Upper lobe of right lung (tissue), 1 donor: ENCODE results near the gene ADAMTSL5. TPM values are rescaled to one million over a fixed set of nuclear protein-coding genes. Genes with fewer than 3 reads are reported as not detected.

Experiments used
- ATAC-seq: fragments of 200-7000 bp; cut with Tn5 transposase; one replicate; pipeline ENCODE4 v1.9.1; 2020; ENCODE audit warnings: mild to moderate bottlenecking, moderate library complexity
- DNase-seq: peaks from one replicate; pipeline ENCODE4 v3.0.0-alpha.2; 2020
- H3K27ac ChIP-seq: fragments of 200-600 bp; one replicate; pipeline ENCODE4 v1.8.0; 2022
- H3K27me3 ChIP-seq: fragments of 200-600 bp; one replicate; pipeline ENCODE4 v1.8.0; 2022; ENCODE audit warnings: mild to moderate bottlenecking
- H3K36me3 ChIP-seq: fragments of 200-600 bp; one replicate; pipeline ENCODE4 v1.8.0; 2022
- H3K4me1 ChIP-seq: fragments of 200-600 bp; one replicate; pipeline ENCODE4 v1.8.0; 2022
- H3K4me3 ChIP-seq: fragments of 200-600 bp; one replicate; pipeline ENCODE4 v1.8.0; 2022; ENCODE audit warnings: mild to moderate bottlenecking
- H3K9me3 ChIP-seq: fragments of 200-600 bp; one replicate; pipeline ENCODE4 v1.8.0; 2022
- CTCF ChIP-seq: fragments of 200-600 bp; IDR thresholded peaks from one replicate; pipeline ENCODE4 v1.8.0; 2022; ENCODE audit warnings: antibody characterized with exemption
- intact Hi-C: fragments of 100-400 bp; cut with DNase I; formaldehyde crosslinking; loops from one replicate; pipeline ENCODE4 v1.11.0; 2022
- total RNA-seq: library from RNA; stranded (reverse); fragmentation: NEBNext Ultra II Directional; extraction: Animal tissue kit (Norgen Biotek cat#: 25700); gene quantifications from one replicate; pipeline ENCODE4 v1.2.1, GENCODE V29; 2021
- donor health status: DM: no; HTN: yes; CAD: no; lungs with severe emphysema.

ADAMTSL5 gene
- total RNA-seq, 1 donor from 2014 or later: 4.8 TPM

- H3K27me3 ChIP-seq: peaks cover 39% of the 10 kb centered on the region
- ATAC-seq (no peak), DNase-seq (no peak)
- no peaks in the 10 kb centered on the region for H3K36me3 ChIP-seq
- no peak overlapping the region for H3K4me3 ChIP-seq
- no peaks in the 10 kb centered on the region for H3K9me3 ChIP-seq
- peaks cover 3% of the 10 kb centered on the region for H3K4me1 ChIP-seq
- intact Hi-C loops: no loop called here
- no peak overlapping the region for H3K27ac ChIP-seq
- TF ChIP-seq CTCF: no peak
These were observed 5.7 kb upstream of the ADAMTSL5 start for GRCh38 chr19:1518471-1518870.

- no peak for DNase-seq
- Histone ChIP-seq H3K27ac (no peak overlapping the region), H3K4me1 (peaks cover 7% of the 10 kb centered on the region), H3K27me3 (peaks cover 46% of the 10 kb centered on the region), H3K36me3 (no peaks in the 10 kb centered on the region), H3K4me3 (no peak overlapping the region), H3K9me3 (no peaks in the 10 kb centered on the region)
- ATAC-seq: no peak
- no peak for TF ChIP-seq CTCF
- intact Hi-C loops: no loop called here
These were observed 3.6 kb upstream of the ADAMTSL5 start for GRCh38 chr19:1516395-1516753.

- H3K27me3 ChIP-seq: peaks cover 56% of the 10 kb centered on the region
- H3K36me3 ChIP-seq: no peaks in the 10 kb centered on the region
- no peak overlapping the region for H3K4me3 ChIP-seq
- intact Hi-C loops: no loop called here
- DNase-seq: no peak
- peaks cover 7% of the 10 kb centered on the region for H3K4me1 ChIP-seq
- no peak for ATAC-seq
- TF ChIP-seq CTCF: no peak
- no peak overlapping the region for H3K27ac ChIP-seq
- H3K9me3 ChIP-seq: no peaks in the 10 kb centered on the region
These were observed 2.3 kb upstream of the ADAMTSL5 start for GRCh38 chr19:1514986-1515721.

GRCh38 chr19:1514295-1514661 lies 1.5 kb upstream of the ADAMTSL5 start:
- no peaks in the 10 kb centered on the region for H3K9me3 ChIP-seq
- intact Hi-C loops: no loop called here
- H3K27ac ChIP-seq: no peak overlapping the region
- no peak for TF ChIP-seq CTCF
- no peak for ATAC-seq
- H3K4me3 ChIP-seq: no peak overlapping the region
- H3K27me3 ChIP-seq: peaks cover 56% of the 10 kb centered on the region
- no peak for DNase-seq
- no peaks in the 10 kb centered on the region for H3K36me3 ChIP-seq
- peaks cover 7% of the 10 kb centered on the region for H3K4me1 ChIP-seq

- no peaks in the 10 kb centered on the region for H3K36me3 ChIP-seq
- H3K27ac ChIP-seq: no peak overlapping the region
- peaks cover 56% of the 10 kb centered on the region for H3K27me3 ChIP-seq
- H3K9me3 ChIP-seq: no peaks in the 10 kb centered on the region
- peak overlapping the region; percentile 45 for H3K4me3 ChIP-seq
- DNase-seq: peak; percentile 85
- TF ChIP-seq CTCF: peak; percentile 54
- peaks cover 7% of the 10 kb centered on the region for H3K4me1 ChIP-seq
- peak; percentile 76 for ATAC-seq
- intact Hi-C loops: no loop called here
These were observed 878 bp upstream of the ADAMTSL5 start for GRCh38 chr19:1513499-1514294.
